ENCODE data around the gene RB1. TPM values are rescaled to one million over a fixed set of nuclear protein-coding genes. Genes with fewer than 3 reads are reported as not detected.
"Not testable (repeated sequence)": the region's sequence is repeated elsewhere in the genome, so short reads cannot be mapped to it uniquely, and the experiment has no call there.

The RB1 gene
- total and polyA plus RNA-seq, 11 donors: 8.5 to 52.1 (median 26.7) TPM

DNA sequence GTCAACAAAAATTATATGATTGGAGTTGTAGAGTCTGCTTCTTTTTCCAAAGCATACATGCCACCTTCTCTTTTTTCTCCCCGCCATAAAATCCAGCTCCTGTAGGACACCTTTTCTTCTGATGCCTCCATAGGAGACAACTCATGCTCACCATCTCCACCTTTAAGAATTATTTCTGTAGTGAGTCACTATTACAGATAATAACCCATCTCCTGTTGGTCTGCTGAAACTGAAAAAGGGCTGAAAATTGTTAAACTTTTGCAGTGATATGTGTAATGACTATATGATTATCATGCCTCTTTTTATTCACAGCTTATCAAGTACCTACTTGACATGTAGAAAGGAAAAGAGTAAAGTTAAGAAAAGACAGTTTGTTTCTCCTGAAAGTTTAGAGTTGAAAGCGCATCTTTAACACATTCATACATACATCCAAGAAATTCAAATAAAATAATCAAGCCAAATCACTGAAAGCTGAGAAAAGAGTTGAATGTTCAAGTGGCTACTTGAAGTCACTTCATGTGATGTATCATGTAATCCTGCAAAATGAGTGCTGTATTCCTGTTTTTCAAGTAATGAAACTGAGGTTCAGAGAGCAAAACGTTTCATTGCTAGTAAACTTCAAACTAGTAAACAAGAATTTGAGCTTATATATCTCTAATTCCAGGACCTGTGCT lies 144.9 kb downstream of the RB1 start:
- Histone ChIP-seq H3K27ac (peak overlapping the region in 9 of 12 donors; percentile 6 to 84 (median 33)), H3K4me3 (peak overlapping the region in 5 of 12 donors; percentile 15 to 32 (median 27)), H3K27me3 (no peaks in the 10 kb centered on the region), H3K9me3 (peaks cover 0 to 19% (median 8%) of the 10 kb centered on the region in 12 donors), H3K36me3 (peaks cover 0 to 10% (median 5%) of the 10 kb centered on the region in 9 donors), H3K4me1 (peaks cover 0 to 49% (median 1%) of the 10 kb centered on the region in 12 donors)
- WGBS, 4 donors: 78 to 85% (median 81%) methylated on average over 3 of the region's 3 CpGs
- TF ChIP-seq, protein P1, sequence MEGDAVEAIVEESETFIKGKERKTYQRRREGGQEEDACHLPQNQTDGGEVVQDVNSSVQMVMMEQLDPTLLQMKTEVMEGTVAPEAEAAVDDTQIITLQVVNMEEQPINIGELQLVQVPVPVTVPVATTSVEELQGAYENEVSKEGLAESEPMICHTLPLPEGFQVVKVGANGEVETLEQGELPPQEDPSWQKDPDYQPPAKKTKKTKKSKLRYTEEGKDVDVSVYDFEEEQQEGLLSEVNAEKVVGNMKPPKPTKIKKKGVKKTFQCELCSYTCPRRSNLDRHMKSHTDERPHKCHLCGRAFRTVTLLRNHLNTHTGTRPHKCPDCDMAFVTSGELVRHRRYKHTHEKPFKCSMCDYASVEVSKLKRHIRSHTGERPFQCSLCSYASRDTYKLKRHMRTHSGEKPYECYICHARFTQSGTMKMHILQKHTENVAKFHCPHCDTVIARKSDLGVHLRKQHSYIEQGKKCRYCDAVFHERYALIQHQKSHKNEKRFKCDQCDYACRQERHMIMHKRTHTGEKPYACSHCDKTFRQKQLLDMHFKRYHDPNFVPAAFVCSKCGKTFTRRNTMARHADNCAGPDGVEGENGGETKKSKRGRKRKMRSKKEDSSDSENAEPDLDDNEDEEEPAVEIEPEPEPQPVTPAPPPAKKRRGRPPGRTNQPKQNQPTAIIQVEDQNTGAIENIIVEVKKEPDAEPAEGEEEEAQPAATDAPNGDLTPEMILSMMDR (IDR thresholded peaks at IDR 0.05): no peak
- TF ChIP-seq POLR2A (IDR thresholded peaks at IDR 0.05): no peak
- intact Hi-C loops (cut with DNase I): no loop called here
- ATAC-seq (no peak), DNase-seq (no peak)

DNA sequence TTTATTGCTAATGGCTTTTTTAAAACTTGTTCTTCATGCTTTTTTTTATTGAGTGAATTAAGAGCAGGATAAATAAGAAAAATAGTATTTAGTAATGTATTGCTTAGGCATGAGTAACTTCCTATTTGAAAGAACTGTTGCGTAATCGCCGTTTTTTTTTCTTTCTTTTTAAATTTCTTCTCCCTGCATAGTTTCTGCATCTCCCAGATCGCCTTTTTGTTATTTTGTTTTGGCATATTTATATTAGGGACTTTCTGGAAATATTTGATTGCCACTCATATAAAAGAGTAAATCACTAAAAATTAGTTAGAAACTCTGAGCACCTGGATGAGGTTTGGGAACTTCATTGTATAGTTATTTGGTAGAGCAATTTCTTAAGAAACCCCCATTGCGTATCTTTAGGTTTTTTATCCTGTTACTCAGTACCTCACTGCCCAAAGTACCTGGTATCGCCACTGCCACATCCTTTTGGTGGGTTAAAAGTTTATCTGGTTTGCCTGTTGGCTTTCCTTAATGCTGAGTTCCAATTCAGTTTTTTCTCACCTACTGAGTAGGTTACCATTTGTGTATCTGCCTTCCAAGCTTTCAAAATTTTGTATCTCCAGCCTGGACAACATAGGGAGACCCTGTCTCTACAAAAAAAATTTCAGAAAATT lies 145.5 kb downstream of the RB1 start:
- Histone ChIP-seq H3K27ac (peak overlapping the region in 9 of 12 donors; percentile 6 to 84 (median 33)), H3K4me3 (peak overlapping the region in 5 of 12 donors; percentile 15 to 32 (median 27))
- intact Hi-C loops (cut with DNase I): no loop called here

DNA sequence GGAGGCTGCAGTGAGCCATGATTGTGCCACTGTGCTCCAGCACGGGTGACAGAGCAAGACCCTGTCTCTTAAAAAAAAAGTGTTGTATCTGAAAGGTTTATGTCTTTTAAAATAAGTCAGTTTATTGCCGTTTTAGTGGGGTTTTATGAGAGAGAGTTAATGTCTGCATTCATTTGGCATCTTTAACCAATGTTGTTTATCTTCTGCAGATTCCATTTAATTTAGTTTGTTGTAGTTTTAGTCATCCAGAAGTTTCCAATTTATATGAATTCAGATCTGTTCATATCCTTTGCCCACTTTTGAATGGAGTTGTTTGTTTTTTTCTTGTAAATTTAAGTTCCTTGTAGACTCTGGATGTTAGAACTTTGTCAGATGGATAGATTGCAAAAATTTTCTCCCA lies 146.1 kb downstream of the RB1 start:
- H3K27me3 ChIP-seq: no peaks in the 10 kb centered on the region
- peaks cover 0 to 43% (median 1%) of the 10 kb centered on the region in 12 donors for H3K4me1 ChIP-seq
- no peak for ATAC-seq
- peaks cover 0 to 19% (median 8%) of the 10 kb centered on the region in 12 donors for H3K9me3 ChIP-seq
- no peak for DNase-seq
- no peak overlapping the region for H3K4me3 ChIP-seq
- WGBS, 4 donors: 88 to 93% (median 92%) methylated on average over 2 of the region's 2 CpGs
- intact Hi-C loops (cut with DNase I): no loop called here
- peak overlapping the region in 1 of 12 donors; percentile 84 for H3K27ac ChIP-seq
- peaks cover 0 to 23% (median 17%) of the 10 kb centered on the region in 9 donors for H3K36me3 ChIP-seq
- TF ChIP-seq POLR2A (IDR thresholded peaks at IDR 0.05): no peak
- TF ChIP-seq, protein P1 (IDR thresholded peaks at IDR 0.05): no peak

More for the DNA sequence above, 145.5 kb downstream of the RB1 start:
- Histone ChIP-seq H3K4me1 (peaks cover 0 to 43% (median 1%) of the 10 kb centered on the region in 12 donors), H3K27me3 (no peaks in the 10 kb centered on the region), H3K36me3 (peaks cover 0 to 17% (median 11%) of the 10 kb centered on the region in 9 donors), H3K9me3 (peaks cover 0 to 19% (median 8%) of the 10 kb centered on the region in 12 donors)
- DNase-seq: no peak
- ATAC-seq: peak in 2 of 4 donors; percentile 36 to 49
- WGBS, 4 donors: 55 to 66% (median 60%) methylated on average over 6 of the region's 6 CpGs
- TF ChIP-seq POLR2A (IDR thresholded peaks at IDR 0.05): no peak
- TF ChIP-seq, protein P1 (IDR thresholded peaks at IDR 0.05): no peak

DNA sequence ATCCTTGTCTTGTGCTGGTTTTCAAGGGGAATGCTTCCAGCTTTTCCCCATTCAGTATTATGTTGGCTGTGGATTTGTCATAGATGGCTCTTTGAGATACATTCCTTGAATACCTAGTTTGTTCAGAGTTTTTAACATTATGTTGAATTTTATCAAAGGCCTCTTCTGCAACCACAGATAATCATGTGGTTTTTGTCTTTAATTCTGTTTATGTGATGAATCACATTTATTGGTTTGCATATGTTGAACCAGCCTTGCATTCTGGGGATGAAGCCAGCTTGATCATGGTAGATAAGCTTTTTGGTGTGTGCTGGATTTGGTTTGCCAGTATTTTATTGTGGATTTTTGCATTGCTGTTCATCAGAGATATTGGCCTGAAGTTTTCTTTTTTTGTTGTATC lies 147.6 kb downstream of the RB1 start:
- H3K27ac ChIP-seq; H3K4me3 ChIP-seq; intact Hi-C loops (cut with DNase I); DNase-seq; H3K27me3 ChIP-seq; ATAC-seq: not testable (repeated sequence)
- Histone ChIP-seq H3K9me3 (peaks cover 0 to 19% (median 8%) of the 10 kb centered on the region in 12 donors), H3K4me1 (peaks cover 0 to 37% (median 1%) of the 10 kb centered on the region in 12 donors), H3K36me3 (peaks cover 0 to 34% (median 28%) of the 10 kb centered on the region in 9 donors)
